ENCODE measurements around the gene CCDC85C. TPM values are rescaled to one million over a fixed set of nuclear protein-coding genes. Genes with fewer than 3 reads are reported as not detected.

CCDC85C gene
- total and polyA plus RNA-seq, 4 donors = 4.0 to 23.9 (median 9.6) TPM

GRCh38 chr14:99515301-99516155 lies 88.5 kb downstream of the CCDC85C start:
- peaks cover 8 to 39% (median 9%) of the 10 kb centered on the region in 4 donors for H3K36me3 ChIP-seq (ENCODE audit: control insufficient read depth in 4 of 4, insufficient read depth in 3 of 4, low read depth in 1 of 4, low read length in 3 of 4)
- 90% methylated on average over 27 of the region's 27 CpGs for whole genome bisulfite sequencing
- DNase-seq (ENCODE audit: low spot score) = no peak
- H3K4me1 ChIP-seq (ENCODE audit: control insufficient read depth in 4 of 4, insufficient read depth in 4 of 4, low read length in 3 of 4) = peaks cover 0 to 8% (median 3%) of the 10 kb centered on the region in 4 donors
- no peak overlapping the region for H3K9ac ChIP-seq (ENCODE audit: low read depth in 1 of 2, low read length in 2 of 2)
- H3K27me3 ChIP-seq (ENCODE audit: control insufficient read depth in 4 of 4, insufficient read depth in 4 of 4, low read length in 3 of 4) = no peaks in the 10 kb centered on the region
- H3K9me3 ChIP-seq (ENCODE audit: control insufficient read depth in 4 of 4, low read length in 3 of 4) = no peaks in the 10 kb centered on the region
- H3K4me3 ChIP-seq (ENCODE audit: low read depth in 1 of 3, low read length in 3 of 3) = no peak overlapping the region
- H3K27ac ChIP-seq (ENCODE audit: low read depth in 1 of 2, low read length in 2 of 2) = no peak overlapping the region
- TF ChIP-seq, protein P1, sequence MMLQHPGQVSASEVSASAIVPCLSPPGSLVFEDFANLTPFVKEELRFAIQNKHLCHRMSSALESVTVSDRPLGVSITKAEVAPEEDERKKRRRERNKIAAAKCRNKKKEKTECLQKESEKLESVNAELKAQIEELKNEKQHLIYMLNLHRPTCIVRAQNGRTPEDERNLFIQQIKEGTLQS (IDR thresholded peaks at IDR 0.05) = no peak
- TF ChIP-seq FOXA2 (IDR thresholded peaks at IDR 0.05) (no peak), HNF4G (IDR thresholded peaks at IDR 0.05) (no peak), FOXA1 (IDR thresholded peaks at IDR 0.05) (no peak)

GRCh38 chr14:99514552-99515300 lies 89.3 kb downstream of the CCDC85C start:
- Histone ChIP-seq H3K36me3 (ENCODE audit: control insufficient read depth in 4 of 4, insufficient read depth in 3 of 4, low read depth in 1 of 4, low read length in 3 of 4) (peaks cover 8 to 41% (median 9%) of the 10 kb centered on the region in 4 donors), H3K4me3 (ENCODE audit: low read depth in 1 of 3, low read length in 3 of 3) (no peak overlapping the region), H3K27me3 (ENCODE audit: control insufficient read depth in 4 of 4, insufficient read depth in 4 of 4, low read length in 3 of 4) (no peaks in the 10 kb centered on the region), H3K27ac (ENCODE audit: low read depth in 1 of 2, low read length in 2 of 2) (no peak overlapping the region), H3K9me3 (ENCODE audit: control insufficient read depth in 4 of 4, low read length in 3 of 4) (no peaks in the 10 kb centered on the region), H3K9ac (ENCODE audit: low read depth in 1 of 2, low read length in 2 of 2) (no peak overlapping the region), H3K4me1 (ENCODE audit: control insufficient read depth in 4 of 4, insufficient read depth in 4 of 4, low read length in 3 of 4) (peaks cover 0 to 8% (median 3%) of the 10 kb centered on the region in 4 donors)
- TF ChIP-seq YY1 (IDR thresholded peaks at IDR 0.05) (no peak), RAD21 (IDR thresholded peaks at IDR 0.05) (no peak), HNF4G (IDR thresholded peaks at IDR 0.05) (no peak), REST (IDR thresholded peaks at IDR 0.05) (no peak), FOXA1 (IDR thresholded peaks at IDR 0.05) (no peak), CTCF (IDR thresholded peaks at IDR 0.05; ENCODE audit: low read depth, low read length, missing input control) (no peak), FOXA2 (IDR thresholded peaks at IDR 0.05) (no peak), HNF4A (conservative IDR thresholded peaks at IDR 0.05) (no peak), JUND (IDR thresholded peaks at IDR 0.05) (no peak), SP1 (IDR thresholded peaks at IDR 0.05) (no peak), EGR1 (IDR thresholded peaks at IDR 0.05; ENCODE audit: low read depth in 2 of 2) (no peak), NR2F2 (IDR thresholded peaks at IDR 0.05) (no peak), RXRA (IDR thresholded peaks at IDR 0.05) (no peak), GABPA (IDR thresholded peaks at IDR 0.05 in 1 of 2, conservative IDR thresholded peaks at IDR 0.05 in 1 of 2) (no peak), TAF1 (conservative IDR thresholded peaks at IDR 0.05) (no peak)
- TF ChIP-seq, protein P1 (IDR thresholded peaks at IDR 0.05) = no peak
- TF ChIP-seq, protein P2, sequence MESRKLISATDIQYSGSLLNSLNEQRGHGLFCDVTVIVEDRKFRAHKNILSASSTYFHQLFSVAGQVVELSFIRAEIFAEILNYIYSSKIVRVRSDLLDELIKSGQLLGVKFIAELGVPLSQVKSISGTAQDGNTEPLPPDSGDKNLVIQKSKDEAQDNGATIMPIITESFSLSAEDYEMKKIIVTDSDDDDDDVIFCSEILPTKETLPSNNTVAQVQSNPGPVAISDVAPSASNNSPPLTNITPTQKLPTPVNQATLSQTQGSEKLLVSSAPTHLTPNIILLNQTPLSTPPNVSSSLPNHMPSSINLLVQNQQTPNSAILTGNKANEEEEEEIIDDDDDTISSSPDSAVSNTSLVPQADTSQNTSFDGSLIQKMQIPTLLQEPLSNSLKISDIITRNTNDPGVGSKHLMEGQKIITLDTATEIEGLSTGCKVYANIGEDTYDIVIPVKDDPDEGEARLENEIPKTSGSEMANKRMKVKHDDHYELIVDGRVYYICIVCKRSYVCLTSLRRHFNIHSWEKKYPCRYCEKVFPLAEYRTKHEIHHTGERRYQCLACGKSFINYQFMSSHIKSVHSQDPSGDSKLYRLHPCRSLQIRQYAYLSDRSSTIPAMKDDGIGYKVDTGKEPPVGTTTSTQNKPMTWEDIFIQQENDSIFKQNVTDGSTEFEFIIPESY (IDR thresholded peaks at IDR 0.05) = no peak
- TF ChIP-seq, protein P3, sequence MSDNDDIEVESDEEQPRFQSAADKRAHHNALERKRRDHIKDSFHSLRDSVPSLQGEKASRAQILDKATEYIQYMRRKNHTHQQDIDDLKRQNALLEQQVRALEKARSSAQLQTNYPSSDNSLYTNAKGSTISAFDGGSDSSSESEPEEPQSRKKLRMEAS (IDR thresholded peaks at IDR 0.05) = no peak
- DNase-seq (ENCODE audit: low spot score) = no peak
- 92% methylated on average over 20 of the region's 20 CpGs for WGBS

Data from liver (tissue), 9 donors.